IMR-90 (cell line): ENCODE measurements around the gene NMB. TPM values are rescaled to one million over a fixed set of nuclear protein-coding genes. Genes with fewer than 3 reads are reported as not detected.

ENCODE experiments used
- ATAC-seq: fragments of 200-7000 bp; cut with Tn5 transposase; 2 replicates; pipeline ENCODE4 v1.9.1; 2020; ENCODE audit warnings: low read depth, mild to moderate bottlenecking, moderate library complexity
- BruUV-seq: library from RNA; stranded (reverse); fragments of 400-500 nt; replicated peaks from 2 replicates; lab custom pipeline; 2021; lab: Mats Ljungman, UMichigan
- CTCF ChIA-PET: fragments of 300-600 bp; formaldehyde crosslinking; extraction: SDS; loops from one replicate; lab custom pipeline; 2021; ENCODE audit warnings: antibody characterized with exemption; lab: Yijun Ruan, JAX
- POLR2A ChIA-PET: fragments of 300-600 bp; sonication (Branson Sonifier 250); formaldehyde crosslinking; loops from one replicate; lab custom pipeline; 2022; ENCODE audit warnings: antibody characterized with exemption; ENCODE audit not compliant: unreplicated experiment; lab: Charles Lee
- DNase-seq: peaks from one replicate; pipeline ENCODE4 v3.0.0; 2013
- H2AFZ ChIP-seq: replicated peaks from 2 replicates; pipeline ENCODE3; 2013; ENCODE audit warnings: low read length, mild to moderate bottlenecking; ENCODE audit not compliant: poor library complexity
- H2AK5ac ChIP-seq: 2 replicates; pipeline ENCODE4 v1.6.1; 2013; ENCODE audit warnings: low read depth, low read length, inconsistent platforms
- H2AK9ac ChIP-seq: replicated peaks from 2 replicates; pipeline ENCODE3; 2013; ENCODE audit warnings: mild to moderate bottlenecking, low read depth, low read length, moderate library complexity; ENCODE audit not compliant: poor library complexity
- H2BK120ac ChIP-seq: 2 replicates; pipeline ENCODE4 v1.6.1; 2013; ENCODE audit warnings: low read depth, low read length, inconsistent platforms
- H2BK15ac ChIP-seq: 3 replicates; pipeline ENCODE4 v1.6.1; 2013; ENCODE audit warnings: low read depth, low read length, inconsistent platforms
- H2BK20ac ChIP-seq: 2 replicates; pipeline ENCODE4 v1.6.1; 2013; ENCODE audit warnings: low read depth, mild to moderate bottlenecking, inconsistent platforms, low read length, moderate library complexity
- H2BK5ac ChIP-seq: 2 replicates; pipeline ENCODE4 v1.6.1; 2013; ENCODE audit warnings: mild to moderate bottlenecking, low read depth, low read length, inconsistent platforms; ENCODE audit not compliant: poor library complexity, severe bottlenecking
- H3K14ac ChIP-seq: replicated peaks from 2 replicates; pipeline ENCODE4 v1.6.1; 2013; ENCODE audit warnings: low read depth, low read length, inconsistent platforms
- H3K18ac ChIP-seq: 2 replicates; pipeline ENCODE4 v1.6.1; 2013; ENCODE audit warnings: low read depth, low read length, control low read depth
- H3K23ac ChIP-seq: 2 replicates; pipeline ENCODE4 v1.6.1; 2013; ENCODE audit warnings: low read depth, low read length, inconsistent platforms
- H3K27ac ChIP-seq: 2 replicates; pipeline ENCODE4 v1.5.1; 2013; ENCODE audit warnings: mild to moderate bottlenecking, control low read depth, low read length; ENCODE audit not compliant: insufficient read depth
- H3K27me3 ChIP-seq: 2 replicates; pipeline ENCODE4 v1.6.1; 2013; ENCODE audit warnings: low read length; ENCODE audit not compliant: control insufficient read depth, insufficient read depth
- H3K36me3 ChIP-seq: 2 replicates; pipeline ENCODE4 v1.6.1; 2013; ENCODE audit warnings: low read length, mixed read lengths; ENCODE audit not compliant: control insufficient read depth, insufficient read depth
- H3K4ac ChIP-seq: 2 replicates; pipeline ENCODE4 v1.6.1; 2013; ENCODE audit warnings: low read depth, low read length, inconsistent platforms
- H3K4me1 ChIP-seq: 2 replicates; pipeline ENCODE4 v1.6.1; 2013; ENCODE audit warnings: low read length, mixed read lengths; ENCODE audit not compliant: control insufficient read depth, insufficient read depth
- H3K4me2 ChIP-seq: 2 replicates; pipeline ENCODE4 v1.6.1; 2013; ENCODE audit warnings: low read depth, mild to moderate bottlenecking, control low read depth, low read length, moderate library complexity
- H3K4me3 ChIP-seq: 2 replicates; pipeline ENCODE4 v1.5.1; 2013; ENCODE audit warnings: low read depth, mild to moderate bottlenecking, control low read depth, low read length, moderate library complexity; ENCODE audit not compliant: insufficient read depth
- H3K56ac ChIP-seq: 2 replicates; pipeline ENCODE4 v1.6.1; 2013; ENCODE audit warnings: low read length, inconsistent platforms; ENCODE audit not compliant: insufficient read depth; ENCODE audit errors: extremely low read depth
- H3K79me1 ChIP-seq, 2 experiments: 2 replicates each; pipeline ENCODE4 v1.6.1; 2013; ENCODE audit warnings: low read length in 2 of 2, inconsistent platforms in 1 of 2, low read depth in 1 of 2
- H3K9ac ChIP-seq: 2 replicates; pipeline ENCODE4 v1.6.1; 2013; ENCODE audit warnings: low read depth, low read length, control low read depth
- H3K9me1 ChIP-seq: 2 replicates; pipeline ENCODE4 v1.6.1; 2013; ENCODE audit warnings: low read length, inconsistent platforms; ENCODE audit not compliant: insufficient read depth
- H3K9me3 ChIP-seq: 2 replicates; pipeline ENCODE4 v1.6.1; 2013; ENCODE audit warnings: low read length; ENCODE audit not compliant: control insufficient read depth, insufficient read depth
- H4K20me1 ChIP-seq: 2 replicates; pipeline ENCODE4 v1.6.1; 2013; ENCODE audit warnings: low read length, inconsistent platforms; ENCODE audit not compliant: insufficient read depth
- H4K5ac ChIP-seq: 2 replicates; pipeline ENCODE4 v1.6.1; 2013; ENCODE audit warnings: mild to moderate bottlenecking, low read depth, low read length, control low read depth
- H4K8ac ChIP-seq, 2 experiments: 2 replicates each; pipeline ENCODE4 v1.6.1; 2013; ENCODE audit warnings: low read depth in 2 of 2, low read length in 2 of 2, control low read depth in 1 of 2, inconsistent platforms in 1 of 2
- H4K91ac ChIP-seq: 2 replicates; pipeline ENCODE4 v1.6.1; 2013; ENCODE audit warnings: low read depth, low read length, inconsistent platforms; ENCODE audit not compliant: insufficient read depth
- POLR2A ChIP-seq: IDR thresholded peaks from 2 replicates; pipeline ENCODE4 v1.6.1; 2012; ENCODE audit warnings: mild to moderate bottlenecking, low read depth, low read length
- RAD21 ChIP-seq: IDR thresholded peaks from 2 replicates; pipeline ENCODE4 v1.6.1; 2012; ENCODE audit warnings: low read length, improper control_type of control experiment
- WGBS, 2 experiments: methylation state at CpG; one replicate each; pipeline versions ENCODE4 v1.1.5 to v1.1.7; 2013; ENCODE audit warnings: missing lambda C conversion rate in 2 of 2; ENCODE audit not compliant: insufficient read length in 1 of 2; ENCODE audit errors: extremely low coverage in 2 of 2; 5-methylcytosine and 5-hydroxymethylcytosine counted together
- dilution Hi-C: fragments of 300-500 bp; cut with HindIII; formaldehyde crosslinking; loops from one replicate; pipeline ENCODE4 v1.14.3; 2018; ENCODE audit warnings: low sequenced_read_pairs; ENCODE audit not compliant: unreplicated experiment
- in situ Hi-C: fragments of 300-500 bp; cut with MboI; formaldehyde crosslinking; loops from 3 replicates; pipeline ENCODE4 v1.14.3; 2019; ENCODE audit warnings: low sequenced_read_pairs, inconsistent platforms, mixed read lengths
- intact Hi-C: fragments of 100-400 bp; cut with micrococcal nuclease; formaldehyde crosslinking; loops from 2 replicates; pipeline ENCODE4 v1.10.0; 2022
- polyA plus RNA-seq, 3 experiments: library from polyadenylated mRNA; depleted of rRNA; stranded (reverse); fragments of >200 nt; gene quantifications; 2 replicates each; pipeline ENCODE4 v1.2.3, GENCODE V29; 2012; ENCODE audit warnings: low replicate concordance in 1 of 3
- total RNA-seq: library from RNA; depleted of rRNA; stranded (reverse); fragments of >200 nt; gene quantifications from 2 replicates; pipeline ENCODE4 v1.2.3, GENCODE V29; 2012

Gene NMB
- total and polyA plus RNA-seq, 2 of the 4 experiments (the other 2 are of a cell fraction): 1.3 to 3.8 TPM

- no peak overlapping the region for H2BK5ac ChIP-seq
- no peak overlapping the region for H3K4me2 ChIP-seq
- H3K14ac ChIP-seq: no peak overlapping the region
- no peak overlapping the region for H4K91ac ChIP-seq
- DNase-seq (no peak), ATAC-seq (no peak)
- no peak overlapping the region for H2BK20ac ChIP-seq
- H3K23ac ChIP-seq: no peak overlapping the region
- H3K9me3 ChIP-seq: peaks cover 26% of the 10 kb centered on the region
- no peak overlapping the region for H3K27ac ChIP-seq
- ChIA-PET POLR2A (no interaction called here), CTCF (interaction anchor here (0.6 to 0.8 kb wide), 2 partner anchors 11 to 26 kb away, joined by 6 to 7 read pairs; no protein-coding TSS in a partner anchor)
- peaks cover 34% of the 10 kb centered on the region for H3K36me3 ChIP-seq
- no peak overlapping the region for H4K5ac ChIP-seq
- TF ChIP-seq POLR2A (no peak), RAD21 (no peak)
- H3K9me1 ChIP-seq: peaks cover under 1% of the 10 kb centered on the region; the same call in 1 of the 2 replicates
- no TSS peak for BruUV-seq
- H4K8ac ChIP-seq: no peak overlapping the region
- H4K20me1 ChIP-seq: no peaks in the 10 kb centered on the region
- no peak overlapping the region for H2BK15ac ChIP-seq
- dilution Hi-C loops (no loop called here), in situ Hi-C loops (no loop called here), intact Hi-C loops (no loop called here)
- H3K56ac ChIP-seq: no peak overlapping the region
- H3K4me3 ChIP-seq: no peak overlapping the region
- no peak overlapping the region for H2AK9ac ChIP-seq
- H3K9ac ChIP-seq: no peak overlapping the region
- WGBS, 2 experiments: no CpG with 5 or more reads among the region's 2 CpGs
- H2AK5ac ChIP-seq: no peak overlapping the region
- H3K18ac ChIP-seq: no peak overlapping the region
- no peak overlapping the region for H2AFZ ChIP-seq
- no peaks in the 10 kb centered on the region for H3K27me3 ChIP-seq
- H3K4me1 ChIP-seq: no peaks in the 10 kb centered on the region
- H2BK120ac ChIP-seq: no peak overlapping the region
- H3K79me1 ChIP-seq: peaks cover 8 to 19% of the 10 kb centered on the region in 2 experiments
- H3K4ac ChIP-seq: no peak overlapping the region
Measured at GRCh38 chr15:84625123-84625522, 32.9 kb downstream of the NMB start.
